GM19372 (cell line): ENCODE data around the gene FAM110D.
A peak's percentile ranks its signal among the peaks of the same experiment; 100 is the strongest.

Experiments
- ATAC-seq: cut with Tn5 transposase; IDR thresholded peaks from one replicate; pipeline ENCODE4 v1.9.1; 2021; ENCODE audit warnings: mild to moderate bottlenecking, low read depth, moderate library complexity; ENCODE audit not compliant: unreplicated experiment

FAM110D gene

GRCh38 chr1:26160527-26161414 lies 1.9 kb downstream of the FAM110D start:
- no peak for ATAC-seq

GRCh38 chr1:26161415-26162219 lies 2.7 kb downstream of the FAM110D start:
- no peak for ATAC-seq

- ATAC-seq = no peak
Measured at GRCh38 chr1:26162220-26162709, 3.4 kb downstream of the FAM110D start.

- ATAC-seq = no peak
Measured at GRCh38 chr1:26163684-26164035, 4.8 kb downstream of the FAM110D start.

- ATAC-seq = no peak
Measured at GRCh38 chr1:26164036-26164860, 5.4 kb downstream of the FAM110D start.

GRCh38 chr1:26164861-26165842 lies 6.3 kb downstream of the FAM110D start:
- no peak for ATAC-seq

- ATAC-seq = no peak
Measured at GRCh38 chr1:26166719-26167281, 7.9 kb downstream of the FAM110D start.

GRCh38 chr1:26168410-26169197 lies 9.7 kb downstream of the FAM110D start, which contains the start of gene C1orf232:
C1orf232 (minus strand) TSS chr1:26168963; CDS start chr1:26168499, 464 bp downstream.
- no peak for ATAC-seq

- no peak for ATAC-seq
Measured at GRCh38 chr1:26169198-26169554, 10.3 kb downstream of the FAM110D start.

GRCh38 chr1:26169669-26170471 lies 11.0 kb downstream of the FAM110D start, which contains the start of gene ZNF593:
ZNF593 (plus strand) TSS chr1:26169908; CDS start chr1:26169984, 76 bp downstream.
- peak; percentile 93 for ATAC-seq

GRCh38 chr1:26170472-26170821 lies 11.6 kb downstream of the FAM110D start:
- no peak for ATAC-seq

GRCh38 chr1:26171084-26172072 lies 12.5 kb downstream of the FAM110D start, which contains the start of gene ZNF593OS:
ZNF593OS (minus strand) TSS chr1:26171832; CDS start chr1:26171661, 171 bp downstream.
- no peak for ATAC-seq

GRCh38 chr1:26175346-26175745 lies 16.5 kb downstream of the FAM110D start:
- ATAC-seq = no peak

- no peak for ATAC-seq
Measured at GRCh38 chr1:26177182-26177684, 18.4 kb downstream of the FAM110D start, which contains the start of gene CNKSR1. CNKSR1 (plus strand) TSS chr1:26177491; CDS start chr1:26177548, 57 bp downstream.

- no peak for ATAC-seq
Measured at GRCh38 chr1:26180010-26180506, 21.2 kb downstream of the FAM110D start.
